Esophagus muscularis mucosa (tissue), 4 donors: ENCODE measurements around the gene TRIM3. TPM values are rescaled to one million over a fixed set of nuclear protein-coding genes. Genes with fewer than 3 reads are reported as not detected.

ENCODE experiments used
- DNase-seq: peaks from one replicate; pipeline ENCODE4 v3.0.0-alpha.2; 2017; ENCODE audit errors: extremely low spot score
- H3K27ac ChIP-seq, 4 donors: fragments of 200-600 bp; sonication (generic); replicated peaks in 1 of 4; 1 replicate in 3 of 4; 2 replicates in 1 of 4; pipeline ENCODE4 v1.5.1; 2016 to 2019; ENCODE audit warnings: mild to moderate bottlenecking in 1 of 4
- H3K27me3 ChIP-seq, 4 donors: fragments of 200-600 bp; sonication (generic); one replicate each; pipeline versions ENCODE4 v1.5.1 to v1.6.0; 2016 to 2019
- H3K36me3 ChIP-seq, 4 donors: fragments of 200-600 bp; sonication (generic); one replicate each; pipeline ENCODE4 v1.5.1; 2016 to 2019
- H3K4me1 ChIP-seq, 4 donors: fragments of 200-600 bp; sonication (generic); one replicate each; pipeline ENCODE4 v1.5.1; 2016 to 2019
- H3K4me3 ChIP-seq, 4 donors: fragments of 200-600 bp; sonication (generic); 1 replicate in 2 of 4; 2 replicates in 2 of 4; pipeline ENCODE4 v1.5.1; 2016 to 2019; ENCODE audit warnings: mild to moderate bottlenecking in 4 of 4, moderate library complexity in 1 of 4
- H3K9me3 ChIP-seq, 4 donors: fragments of 200-600 bp; sonication (generic); 1 replicate in 3 of 4; 2 replicates in 1 of 4; pipeline ENCODE4 v1.5.1; 2016 to 2019
- EP300 ChIP-seq: sonication (generic); formaldehyde crosslinking; IDR thresholded peaks from one replicate; pipeline ENCODE4 v1.6.1; 2017; ENCODE audit warnings: antibody characterized with exemption
- POLR2A ChIP-seq: fragments of 450-650 bp; IDR thresholded peaks from one replicate; pipeline ENCODE4 v1.6.1; 2017; ENCODE audit warnings: antibody characterized with exemption, moderate library complexity, mild to moderate bottlenecking, low read depth
- POLR2AphosphoS5 ChIP-seq, 2 donors: sonication (generic); formaldehyde crosslinking; IDR thresholded peaks; one replicate each; pipeline ENCODE4 v1.6.1; 2017; ENCODE audit warnings: antibody characterized with exemption in 2 of 2
- WGBS: methylation state at CpG from one replicate; pipeline ENCODE4 v1.1.5; 2018; 5-methylcytosine and 5-hydroxymethylcytosine counted together
- intact Hi-C: fragments of 100-400 bp; cut with DNase I; formaldehyde crosslinking; loops from one replicate; pipeline ENCODE4 v1.15.1; 2023
- total RNA-seq, 4 donors: library from RNA; depleted of rRNA; stranded (reverse); fragments of >200 nt; gene quantifications; one replicate each; pipeline versions ENCODE4 v1.1.0 to v1.2.1, GENCODE V29; 2016
- TF ChIP-seq, protein P1 (sequence below), 3 experiments: fragments of 200-600 bp in 2 of 3; fragments of 450-650 bp in 1 of 3; sonication (generic) in 2 of 3; IDR thresholded peaks; one replicate each; pipeline ENCODE4 v1.5.1; 2017 to 2019; ENCODE audit warnings: antibody characterized with exemption in 3 of 3, mild to moderate bottlenecking in 2 of 3, moderate library complexity in 1 of 3

The TRIM3 gene
- total RNA-seq, 4 donors from 2014 or later, result 26.6 to 47.6 (median 35.3) TPM

DNA sequence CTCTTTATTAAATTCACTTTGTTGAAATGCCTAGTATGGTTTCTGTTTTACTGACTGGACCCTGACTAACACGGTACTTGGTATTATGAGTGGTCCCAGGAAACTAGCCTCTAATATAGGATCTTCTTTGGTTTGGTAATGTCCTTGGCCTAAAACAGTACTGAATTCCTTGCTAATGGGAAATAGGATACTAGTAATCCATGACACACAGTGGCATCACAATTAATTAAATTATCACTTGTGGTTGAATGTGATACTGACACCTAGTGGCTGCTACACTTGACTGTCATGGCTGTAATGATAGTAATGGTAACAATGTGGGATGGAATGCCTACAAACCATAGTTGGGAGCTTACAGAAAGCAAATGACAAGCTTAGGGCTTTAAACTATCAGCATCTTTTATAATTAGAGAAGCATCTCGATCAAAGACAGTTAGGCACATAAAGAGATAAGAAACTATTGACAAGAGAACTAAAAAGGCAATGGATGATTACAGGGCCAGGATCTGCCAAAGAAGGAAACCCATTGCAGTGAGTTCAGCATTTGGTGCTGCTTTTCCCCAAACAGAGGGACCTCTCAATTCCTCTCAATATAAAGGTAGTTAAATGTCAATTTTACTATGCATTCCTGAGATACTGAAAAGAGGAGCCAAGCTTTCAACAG lies 32.0 kb upstream of the TRIM3 start:
- WGBS, result 57% methylated on average over 2 of the region's 2 CpGs
- H3K36me3 ChIP-seq, result peaks cover 0 to 51% (median 41%) of the 10 kb centered on the region in 4 donors
- no peaks in the 10 kb centered on the region for H3K27me3 ChIP-seq
- TF ChIP-seq, protein P1, sequence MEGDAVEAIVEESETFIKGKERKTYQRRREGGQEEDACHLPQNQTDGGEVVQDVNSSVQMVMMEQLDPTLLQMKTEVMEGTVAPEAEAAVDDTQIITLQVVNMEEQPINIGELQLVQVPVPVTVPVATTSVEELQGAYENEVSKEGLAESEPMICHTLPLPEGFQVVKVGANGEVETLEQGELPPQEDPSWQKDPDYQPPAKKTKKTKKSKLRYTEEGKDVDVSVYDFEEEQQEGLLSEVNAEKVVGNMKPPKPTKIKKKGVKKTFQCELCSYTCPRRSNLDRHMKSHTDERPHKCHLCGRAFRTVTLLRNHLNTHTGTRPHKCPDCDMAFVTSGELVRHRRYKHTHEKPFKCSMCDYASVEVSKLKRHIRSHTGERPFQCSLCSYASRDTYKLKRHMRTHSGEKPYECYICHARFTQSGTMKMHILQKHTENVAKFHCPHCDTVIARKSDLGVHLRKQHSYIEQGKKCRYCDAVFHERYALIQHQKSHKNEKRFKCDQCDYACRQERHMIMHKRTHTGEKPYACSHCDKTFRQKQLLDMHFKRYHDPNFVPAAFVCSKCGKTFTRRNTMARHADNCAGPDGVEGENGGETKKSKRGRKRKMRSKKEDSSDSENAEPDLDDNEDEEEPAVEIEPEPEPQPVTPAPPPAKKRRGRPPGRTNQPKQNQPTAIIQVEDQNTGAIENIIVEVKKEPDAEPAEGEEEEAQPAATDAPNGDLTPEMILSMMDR (IDR thresholded peaks at IDR 0.05), result peak; percentile 62 to 81 (median 64)
- TF ChIP-seq POLR2A (no peak), POLR2AphosphoS5 (IDR thresholded peaks at IDR 0.05) (no peak), EP300 (no peak)
- H3K27ac ChIP-seq, result peak overlapping the region in 1 of 4 donors; percentile 33
- intact Hi-C loops, result loop anchor here (2.0 to 5.0 kb wide), 2 partner anchors 67 to 128 kb away; no protein-coding TSS in a partner anchor
- no peak overlapping the region for H3K4me3 ChIP-seq
- DNase-seq, result no peak
- peaks cover 0 to 8% (median 0%) of the 10 kb centered on the region in 4 donors for H3K4me1 ChIP-seq
- no peaks in the 10 kb centered on the region for H3K9me3 ChIP-seq

DNA sequence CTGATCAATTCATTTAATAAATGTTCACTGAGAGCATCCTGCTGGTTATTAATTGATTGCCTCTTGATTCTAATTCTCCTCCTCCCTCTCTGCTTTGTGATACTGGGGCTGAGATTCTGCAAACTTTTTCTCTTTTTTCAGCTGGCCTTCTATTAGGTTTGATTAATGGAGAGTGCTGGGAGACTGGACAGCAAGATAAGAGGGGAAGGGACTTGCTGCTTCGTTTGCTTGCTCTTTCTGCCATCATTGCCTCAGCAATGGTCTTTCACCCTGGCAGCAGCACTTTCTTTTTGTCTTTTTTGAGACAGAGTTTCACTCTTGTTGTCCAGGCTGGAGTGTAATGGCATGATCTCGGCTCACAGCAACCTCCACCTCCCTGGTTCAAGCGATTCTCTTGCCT lies 30.4 kb upstream of the TRIM3 start:
- Histone ChIP-seq H3K36me3 (peaks cover 0 to 46% (median 31%) of the 10 kb centered on the region in 4 donors), H3K9me3 (no peaks in the 10 kb centered on the region), H3K4me1 (peaks cover 0 to 8% (median 0%) of the 10 kb centered on the region in 4 donors), H3K27me3 (no peaks in the 10 kb centered on the region), H3K4me3 (no peak overlapping the region), H3K27ac (no peak overlapping the region)
- TF ChIP-seq POLR2AphosphoS5 (IDR thresholded peaks at IDR 0.05) (no peak), POLR2A (no peak), EP300 (no peak)
- TF ChIP-seq, protein P1 (IDR thresholded peaks at IDR 0.05), result no peak
- intact Hi-C loops, result loop anchor here (2.0 kb wide), 1 partner anchor 65 kb away; no protein-coding TSS in a partner anchor
- no peak for DNase-seq
- 85% methylated on average over 3 of the region's 3 CpGs for WGBS

DNA sequence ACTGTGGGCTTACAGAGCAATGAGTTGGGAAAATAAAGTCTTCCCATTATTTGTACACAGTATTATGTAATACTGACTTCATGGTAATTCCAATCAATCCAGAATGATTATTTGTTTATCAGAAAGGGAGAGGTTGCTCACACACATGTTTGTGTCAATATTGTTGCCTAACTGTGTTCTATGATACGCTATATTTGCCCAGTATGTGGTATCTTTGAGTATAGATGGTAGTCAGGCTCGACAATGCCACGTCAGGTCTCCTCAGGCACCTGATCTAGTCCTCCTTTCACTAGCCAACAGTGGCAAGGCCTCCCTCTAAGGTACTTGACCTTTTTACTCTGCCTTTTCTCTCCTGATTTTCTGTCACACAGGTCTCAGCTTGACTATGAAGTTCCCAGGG lies 28.6 kb upstream of the TRIM3 start:
- DNase-seq, result no peak
- no peak overlapping the region for H3K4me3 ChIP-seq
- H3K9me3 ChIP-seq, result no peaks in the 10 kb centered on the region
- peaks cover 0 to 51% (median 32%) of the 10 kb centered on the region in 4 donors for H3K36me3 ChIP-seq
- intact Hi-C loops, result no loop called here
- no peak overlapping the region for H3K27ac ChIP-seq
- TF ChIP-seq POLR2AphosphoS5 (IDR thresholded peaks at IDR 0.05) (no peak), EP300 (no peak), POLR2A (no peak)
- TF ChIP-seq, protein P1 (IDR thresholded peaks at IDR 0.05), result no peak
- H3K27me3 ChIP-seq, result no peaks in the 10 kb centered on the region
- H3K4me1 ChIP-seq, result peaks cover 0 to 20% (median 16%) of the 10 kb centered on the region in 4 donors
- 94% methylated on average over 3 of the region's 3 CpGs for WGBS

DNA sequence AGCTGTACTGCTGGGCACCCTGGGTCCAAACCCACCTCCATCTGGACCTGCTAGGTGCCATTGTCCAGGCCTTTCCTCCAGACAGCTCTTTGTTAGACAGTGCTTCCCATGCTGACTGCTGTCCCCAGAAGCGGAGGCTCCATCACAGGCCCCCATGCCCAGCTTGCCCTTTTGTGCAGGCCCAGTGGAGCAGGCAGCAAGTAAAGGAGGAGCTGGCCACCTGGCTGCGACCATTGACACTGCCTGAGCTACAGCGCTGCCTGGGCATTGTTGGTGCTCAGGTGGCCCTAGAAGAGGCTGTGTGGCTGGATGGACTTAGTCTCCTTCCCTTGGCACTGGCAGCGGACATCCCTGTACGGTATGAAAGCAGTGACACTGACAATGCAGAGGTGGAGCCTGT lies 24.8 kb upstream of the TRIM3 start:
- Histone ChIP-seq H3K9me3 (no peaks in the 10 kb centered on the region), H3K4me1 (peaks cover 4 to 25% (median 22%) of the 10 kb centered on the region in 4 donors), H3K27me3 (no peaks in the 10 kb centered on the region), H3K36me3 (peaks cover 0 to 41% (median 19%) of the 10 kb centered on the region in 4 donors), H3K4me3 (no peak overlapping the region), H3K27ac (peak overlapping the region in 2 of 4 donors; percentile 36 to 60)
- TF ChIP-seq POLR2A (no peak), POLR2AphosphoS5 (IDR thresholded peaks at IDR 0.05) (no peak), EP300 (no peak)
- TF ChIP-seq, protein P1 (IDR thresholded peaks at IDR 0.05), result no peak
- DNase-seq, result no peak
- intact Hi-C loops, result no loop called here
- 98% methylated on average over 4 of the region's 5 CpGs for WGBS
